ENCODE results near the gene ACYP2.

The ACYP2 gene

GRCh38 chr2:54148391-54148790 lies 33.0 kb downstream of the ACYP2 start:
- Histone ChIP-seq H3K9me3 (ENCODE audit: control insufficient read depth, insufficient read depth, low read depth, low read length) (no peaks in the 10 kb centered on the region), H3K27ac (ENCODE audit: extremely low read depth, low read depth, low read length) (no peak overlapping the region), H3K36me3 (ENCODE audit: control insufficient read depth in 2 of 2, insufficient read depth in 1 of 2, low read length in 2 of 2) (no peaks in the 10 kb centered on the region), H3K4me1 (ENCODE audit: control insufficient read depth, insufficient read depth, low read length) (no peaks in the 10 kb centered on the region), H3K4me3 (ENCODE audit: low read depth, low read length) (no peak overlapping the region)
- ChIA-PET POLR2A (no interaction called here), CTCF (no interaction called here)
- TF ChIP-seq EGR2 (tag by site-specific recombination; IDR thresholded peaks at IDR 0.05; ENCODE audit: low read depth), result no peak
- TF ChIP-seq BCL11A (tag by site-specific recombination; IDR thresholded peaks at IDR 0.05; ENCODE audit: low read depth), result no peak
- no peak for TF ChIP-seq ZIC2 (tag by site-specific recombination; IDR thresholded peaks at IDR 0.05)
- no peak for TF ChIP-seq SP7 (tag by site-specific recombination; IDR thresholded peaks at IDR 0.05)
- no peak for TF ChIP-seq SCRT2 (tag by site-specific recombination; IDR thresholded peaks at IDR 0.05)
- no peak for TF ChIP-seq ZNF544 (tag by site-specific recombination; IDR thresholded peaks at IDR 0.05)
- TF ChIP-seq ZNF623 (tag by site-specific recombination; IDR thresholded peaks at IDR 0.05), result no peak
- TF ChIP-seq ZNF335 (tag by site-specific recombination; conservative IDR thresholded peaks at IDR 0.05), result no peak
- TF ChIP-seq ZNF664 (tag by site-specific recombination; IDR thresholded peaks at IDR 0.05), result no peak
- TF ChIP-seq SCRT1 (tag by site-specific recombination; IDR thresholded peaks at IDR 0.05; ENCODE audit: borderline replicate concordance), result no peak
- TF ChIP-seq ZNF837 (tag by site-specific recombination; IDR thresholded peaks at IDR 0.05), result no peak
- no peak for TF ChIP-seq ELK4 (IDR thresholded peaks at IDR 0.05; ENCODE audit: borderline replicate concordance, low read depth, low read length)
- TF ChIP-seq ZBTB10 (tag by site-specific recombination; IDR thresholded peaks at IDR 0.05), result no peak
- no peak for TF ChIP-seq ZNF280D (tag by site-specific recombination; IDR thresholded peaks at IDR 0.05)
- no peak for TF ChIP-seq REST (tag by site-specific recombination; IDR thresholded peaks at IDR 0.05)
- TF ChIP-seq MYNN (tag by site-specific recombination; IDR thresholded peaks at IDR 0.05; ENCODE audit: borderline replicate concordance), result no peak
- no peak for TF ChIP-seq ZNF311 (tag by site-specific recombination; IDR thresholded peaks at IDR 0.05; ENCODE audit: borderline replicate concordance)
- no peak for TF ChIP-seq KLF16 (tag by site-specific recombination; IDR thresholded peaks at IDR 0.05)
- no peak for TF ChIP-seq KLF9 (tag by site-specific recombination; IDR thresholded peaks at IDR 0.05; ENCODE audit: low read depth)

Measured in HEK293 (cell line).